Right lobe of liver (tissue), 4 donors: ENCODE data around the gene RAP1GAP2.

Experiments used
- CTCF ChIP-seq, 4 donors: fragments of 200-600 bp in 3 of 4; fragments of 450-650 bp in 1 of 4; IDR thresholded peaks; one replicate each; pipeline versions ENCODE4 v1.5.1 to v1.8.0; 2016 to 2022; ENCODE audit warnings: antibody characterized with exemption in 4 of 4, mild to moderate bottlenecking in 2 of 4
- POLR2A ChIP-seq: fragments of 450-650 bp; IDR thresholded peaks from one replicate; pipeline ENCODE4 v1.6.1; 2017; ENCODE audit warnings: antibody characterized with exemption, mild to moderate bottlenecking
- donor health status: DM: no; HTN: no; CAD: no.
- donor health status: DM: no; HTN: no; CAD: no.
- donor health status: DM: no; HTN: yes; CAD: no.

GRCh38 chr17:2819921-2820501 lies 23.8 kb downstream of the RAP1GAP2 start:
- TF ChIP-seq CTCF (IDR thresholded peaks at IDR 0.05) (no peak), POLR2A (no peak)
